Right lobe of liver (tissue), 6 donors: Measurements from ENCODE around the gene ARG2. TPM values are rescaled to one million over a fixed set of nuclear protein-coding genes. Genes with fewer than 3 reads are reported as not detected.

Source experiments
- ATAC-seq, 4 donors: fragments of 200-7000 bp; cut with Tn5 transposase; one replicate each; pipeline ENCODE4 v1.9.1; 2020; ENCODE audit warnings: mild to moderate bottlenecking in 4 of 4, moderate library complexity in 4 of 4
- DNase-seq, 3 donors: peaks; one replicate each; pipeline ENCODE4 v3.0.0-alpha.2; 2020
- H3K27ac ChIP-seq, 3 donors: fragments of 200-600 bp; one replicate each; pipeline ENCODE4 v1.8.0; 2022
- H3K27me3 ChIP-seq, 2 donors: fragments of 200-600 bp; one replicate each; pipeline ENCODE4 v1.8.0; 2022
- H3K36me3 ChIP-seq, 4 donors: fragments of 200-600 bp; sonication (generic) in 1 of 4; one replicate each; pipeline versions ENCODE4 v1.5.1 to v1.8.0; 2017 to 2022; ENCODE audit warnings: control low read depth in 1 of 4
- H3K4me1 ChIP-seq, 4 donors: fragments of 200-600 bp; sonication (generic) in 1 of 4; one replicate each; pipeline versions ENCODE4 v1.5.1 to v1.8.0; 2017 to 2022; ENCODE audit warnings: control low read depth in 1 of 4
- H3K4me3 ChIP-seq, 3 donors: fragments of 200-600 bp; one replicate each; pipeline ENCODE4 v1.8.0; 2022
- H3K9me3 ChIP-seq, 4 donors: fragments of 200-600 bp; sonication (generic) in 1 of 4; one replicate each; pipeline versions ENCODE4 v1.5.1 to v1.8.0; 2017 to 2022; ENCODE audit warnings: control low read depth in 1 of 4
- POLR2A ChIP-seq: fragments of 450-650 bp; IDR thresholded peaks from one replicate; pipeline ENCODE4 v1.6.1; 2017; ENCODE audit warnings: antibody characterized with exemption, mild to moderate bottlenecking
- WGBS: methylation state at CpG from one replicate; pipeline ENCODE4 v1.1.6; 2018; ENCODE audit warnings: low coverage, low lambda C conversion rate; ENCODE audit not compliant: insufficient coverage; ENCODE audit errors: missing lambda C conversion rate; 5-methylcytosine and 5-hydroxymethylcytosine counted together
- intact Hi-C, 2 donors: fragments of 100-400 bp; cut with DNase I; formaldehyde crosslinking; loops; one replicate each; pipeline versions ENCODE4 v1.11.2 to v1.14.1; 2022
- total RNA-seq, 6 experiments: library from RNA; depleted of rRNA in 2 of 6; stranded (reverse); fragments of >200 nt in 2 of 6; fragmentation: NEBNext Ultra II Directional in 3 of 6; extraction: Animal tissue kit (Norgen Biotek cat#: 25700) in 3 of 6; gene quantifications; one replicate each; pipeline versions ENCODE4 v1.1.0 to v1.2.4, GENCODE V29; 2016 to 2023
- TF ChIP-seq, protein P1 (sequence below), 4 donors: fragments of 200-600 bp in 3 of 4; fragments of 450-650 bp in 1 of 4; IDR thresholded peaks; one replicate each; pipeline versions ENCODE4 v1.5.1 to v1.8.0; 2016 to 2022; ENCODE audit warnings: antibody characterized with exemption in 4 of 4, mild to moderate bottlenecking in 2 of 4
- donor health status: DM: no; HTN: yes; CAD: no.
- donor health status: DM: no; HTN: no; CAD: no.
- donor health status: DM: no; HTN: no; CAD: no.
- donor health status: DM: no; HTN: yes; CAD: no.
- donor health status: DM: no; HTN: yes; CAD: no.

Gene ARG2
- total RNA-seq, 6 experiments from 2014 or later, result 0.92 to 3.3 (median 1.7) TPM; not detected in 1

DNA sequence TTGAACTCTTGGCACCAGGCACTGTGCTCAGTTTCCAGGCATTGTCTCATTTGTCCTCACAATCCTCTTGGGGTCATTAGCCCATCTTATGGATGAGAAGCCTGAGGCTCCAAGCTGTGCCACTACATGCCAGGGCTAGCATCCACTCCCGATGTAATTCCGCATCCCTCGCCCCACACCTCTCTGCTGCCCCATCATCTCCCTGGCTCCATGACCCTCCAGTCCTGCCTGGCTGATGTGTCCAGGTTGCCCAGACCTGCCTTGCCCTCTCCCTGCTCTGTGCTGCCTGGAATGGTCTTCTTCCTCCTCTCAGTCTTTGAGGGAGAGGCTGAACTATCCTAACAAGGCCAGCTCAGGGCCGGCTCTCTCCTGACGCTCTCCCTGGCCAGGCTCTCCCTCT is 47.1 kb upstream of the ARG2 start:
- TF ChIP-seq, protein P1, sequence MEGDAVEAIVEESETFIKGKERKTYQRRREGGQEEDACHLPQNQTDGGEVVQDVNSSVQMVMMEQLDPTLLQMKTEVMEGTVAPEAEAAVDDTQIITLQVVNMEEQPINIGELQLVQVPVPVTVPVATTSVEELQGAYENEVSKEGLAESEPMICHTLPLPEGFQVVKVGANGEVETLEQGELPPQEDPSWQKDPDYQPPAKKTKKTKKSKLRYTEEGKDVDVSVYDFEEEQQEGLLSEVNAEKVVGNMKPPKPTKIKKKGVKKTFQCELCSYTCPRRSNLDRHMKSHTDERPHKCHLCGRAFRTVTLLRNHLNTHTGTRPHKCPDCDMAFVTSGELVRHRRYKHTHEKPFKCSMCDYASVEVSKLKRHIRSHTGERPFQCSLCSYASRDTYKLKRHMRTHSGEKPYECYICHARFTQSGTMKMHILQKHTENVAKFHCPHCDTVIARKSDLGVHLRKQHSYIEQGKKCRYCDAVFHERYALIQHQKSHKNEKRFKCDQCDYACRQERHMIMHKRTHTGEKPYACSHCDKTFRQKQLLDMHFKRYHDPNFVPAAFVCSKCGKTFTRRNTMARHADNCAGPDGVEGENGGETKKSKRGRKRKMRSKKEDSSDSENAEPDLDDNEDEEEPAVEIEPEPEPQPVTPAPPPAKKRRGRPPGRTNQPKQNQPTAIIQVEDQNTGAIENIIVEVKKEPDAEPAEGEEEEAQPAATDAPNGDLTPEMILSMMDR (IDR thresholded peaks at IDR 0.05), result no peak
- no peak for TF ChIP-seq POLR2A
- Histone ChIP-seq H3K4me1 (peaks cover 0 to 8% (median 0%) of the 10 kb centered on the region in 4 donors), H3K4me3 (no peak overlapping the region), H3K36me3 (no peaks in the 10 kb centered on the region), H3K27ac (no peak overlapping the region), H3K9me3 (no peaks in the 10 kb centered on the region), H3K27me3 (no peaks in the 10 kb centered on the region)
- intact Hi-C loops, result loop anchor here (5.0 to 10.0 kb wide), 3 partner anchors 92 to 148 kb away; no protein-coding TSS in a partner anchor
- ATAC-seq, result no peak
- no peak for DNase-seq
- 78% methylated on average over 2 of the region's 5 CpGs for WGBS

DNA sequence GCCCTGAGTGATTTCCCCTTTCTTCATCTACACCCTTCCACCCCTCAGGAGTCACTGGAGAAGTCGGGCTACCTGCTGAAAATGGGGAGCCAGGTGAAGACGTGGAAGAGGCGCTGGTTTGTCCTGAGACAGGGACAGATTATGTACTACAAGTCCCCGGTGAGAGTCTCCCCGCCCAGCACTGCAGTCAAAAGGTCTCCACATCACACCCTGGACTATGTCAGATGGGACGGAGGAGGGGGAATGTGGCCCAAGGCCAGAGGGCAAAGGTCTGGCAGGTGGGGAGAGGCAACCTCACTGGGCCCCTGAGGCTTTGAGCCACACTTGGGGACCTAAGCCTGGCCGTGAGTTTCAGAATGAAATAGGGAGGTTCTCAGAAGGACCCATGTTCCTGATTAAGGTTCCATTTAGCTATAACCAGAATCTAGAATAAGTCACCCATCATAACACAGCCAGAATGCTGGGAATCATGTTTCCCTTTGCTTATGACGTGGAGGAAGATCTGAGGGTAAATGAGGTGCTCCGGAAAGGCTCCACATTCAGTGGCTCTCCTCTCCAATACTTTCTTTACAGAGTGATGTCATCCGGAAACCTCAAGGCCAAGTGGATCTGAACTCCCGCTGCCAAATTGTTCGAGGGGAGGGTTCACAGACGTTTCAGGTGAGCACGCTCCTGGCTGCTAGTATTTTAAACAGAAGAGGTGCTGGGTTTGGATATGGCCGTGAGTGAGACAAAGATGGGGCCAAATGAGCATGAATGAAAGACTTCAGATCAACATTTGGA is 46.3 kb upstream of the ARG2 start:
- 66% methylated on average over 13 of the region's 15 CpGs for WGBS
- no peak overlapping the region for H3K27ac ChIP-seq
- no peaks in the 10 kb centered on the region for H3K9me3 ChIP-seq
- no peak for TF ChIP-seq POLR2A
- TF ChIP-seq, protein P1 (IDR thresholded peaks at IDR 0.05), result no peak
- H3K27me3 ChIP-seq, result no peaks in the 10 kb centered on the region
- no peaks in the 10 kb centered on the region for H3K36me3 ChIP-seq
- H3K4me1 ChIP-seq, result peaks cover 0 to 8% (median 0%) of the 10 kb centered on the region in 4 donors
- H3K4me3 ChIP-seq, result no peak overlapping the region
- intact Hi-C loops, result loop anchor here (5.0 to 10.0 kb wide), 3 partner anchors 91 to 149 kb away; no protein-coding TSS in a partner anchor
- DNase-seq (no peak), ATAC-seq (no peak)

DNA sequence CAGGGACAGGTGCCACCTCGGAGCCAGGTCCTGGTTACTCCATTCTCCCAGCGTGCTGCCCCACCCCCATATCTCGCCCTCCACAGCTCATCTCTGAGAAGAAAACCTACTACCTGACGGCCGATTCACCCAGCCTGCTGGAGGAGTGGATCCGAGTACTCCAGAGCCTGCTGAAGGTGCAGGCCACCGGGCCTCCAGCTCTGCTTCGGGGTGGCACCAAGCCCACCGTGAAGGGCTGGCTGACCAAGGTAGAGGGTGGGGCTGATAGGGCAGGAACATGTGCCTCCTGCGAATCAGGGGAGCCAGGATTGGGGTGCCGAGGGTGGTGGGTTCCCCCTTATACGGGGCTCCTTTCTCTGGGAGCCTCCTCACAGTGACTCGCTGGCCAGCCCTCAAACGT is 45.6 kb upstream of the ARG2 start:
- TF ChIP-seq, protein P1 (IDR thresholded peaks at IDR 0.05), result no peak
- no peak for TF ChIP-seq POLR2A
- H3K4me3 ChIP-seq, result no peak overlapping the region
- no peaks in the 10 kb centered on the region for H3K9me3 ChIP-seq
- no peaks in the 10 kb centered on the region for H3K27me3 ChIP-seq
- no peak overlapping the region for H3K27ac ChIP-seq
- 85% methylated on average over 4 of the region's 14 CpGs for whole genome bisulfite sequencing
- DNase-seq (no peak), ATAC-seq (no peak)
- peaks cover 0 to 8% (median 0%) of the 10 kb centered on the region in 4 donors for H3K4me1 ChIP-seq
- intact Hi-C loops, result loop anchor here (5.0 to 10.0 kb wide), 3 partner anchors 91 to 149 kb away; no protein-coding TSS in a partner anchor
- no peaks in the 10 kb centered on the region for H3K36me3 ChIP-seq

DNA sequence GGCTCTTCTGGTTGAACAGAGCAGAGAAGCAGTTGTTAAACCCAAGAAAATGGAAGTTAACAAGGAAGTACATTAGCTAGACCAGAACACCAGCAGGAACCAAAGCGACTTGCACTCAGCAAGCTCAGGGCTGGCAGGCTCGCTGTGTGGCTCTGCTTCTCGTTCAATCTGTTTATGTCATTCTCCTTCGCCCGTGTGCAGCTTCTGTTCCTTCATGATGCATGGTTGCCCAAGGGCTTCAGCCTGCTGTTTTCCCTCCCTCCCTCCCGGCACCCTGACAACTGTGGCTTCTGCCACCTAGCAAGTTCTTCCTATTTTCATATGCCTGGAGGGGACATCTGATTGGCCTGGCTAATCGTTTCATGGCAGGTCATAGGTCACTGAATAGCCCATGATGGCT is 44.9 kb upstream of the ARG2 start:
- Histone ChIP-seq H3K36me3 (no peaks in the 10 kb centered on the region), H3K27ac (no peak overlapping the region), H3K9me3 (no peaks in the 10 kb centered on the region), H3K27me3 (no peaks in the 10 kb centered on the region), H3K4me3 (no peak overlapping the region), H3K4me1 (peaks cover 0 to 8% (median 0%) of the 10 kb centered on the region in 4 donors)
- DNase-seq (no peak), ATAC-seq (no peak)
- intact Hi-C loops, result loop anchor here (5.0 to 10.0 kb wide), 3 partner anchors 90 to 150 kb away; no protein-coding TSS in a partner anchor
- 83% methylated on average over 1 of the region's 7 CpGs for WGBS
- TF ChIP-seq, protein P1 (IDR thresholded peaks at IDR 0.05), result no peak
- TF ChIP-seq POLR2A, result no peak
